Right lung (tissue), 10 donors: Measurements from ENCODE around the gene IL3. TPM values are rescaled to one million over a fixed set of nuclear protein-coding genes. Genes with fewer than 3 reads are reported as not detected.

Experiments used
- DNase-seq, 2 donors: peaks; one replicate each; pipeline ENCODE4 v3.0.0-alpha.2; 2013
- long read RNA-seq, 8 donors: transcript quantifications; one replicate each; lab custom pipeline, GENCODE V29; 2026
- polyA plus RNA-seq, 5 donors: library from polyadenylated mRNA; unstranded; fragments of 120-200 nt; gene quantifications; one replicate each; pipeline versions ENCODE4 v1.2.1 to v1.2.3, GENCODE V29; 2013; ENCODE audit warnings: inconsistent platforms in 1 of 5, low replicate concordance in 1 of 5; ENCODE audit not compliant: insufficient read length in 5 of 5, insufficient read depth in 1 of 5

Gene IL3, protein sequence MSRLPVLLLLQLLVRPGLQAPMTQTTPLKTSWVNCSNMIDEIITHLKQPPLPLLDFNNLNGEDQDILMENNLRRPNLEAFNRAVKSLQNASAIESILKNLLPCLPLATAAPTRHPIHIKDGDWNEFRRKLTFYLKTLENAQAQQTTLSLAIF
- not detected for polyA plus RNA-seq
- long read RNA-seq, donor 1 = 0 reads
- long read RNA-seq, donor 2 = 0 reads
- long read RNA-seq, donor 3 = 0 reads
- long read RNA-seq, donor 4 = 0 reads
- long read RNA-seq, donor 5 = 0 reads
- long read RNA-seq, donor 6 = 0 reads
- long read RNA-seq, donor 7 = 0 reads
- long read RNA-seq, donor 8 = 0 reads

DNA sequence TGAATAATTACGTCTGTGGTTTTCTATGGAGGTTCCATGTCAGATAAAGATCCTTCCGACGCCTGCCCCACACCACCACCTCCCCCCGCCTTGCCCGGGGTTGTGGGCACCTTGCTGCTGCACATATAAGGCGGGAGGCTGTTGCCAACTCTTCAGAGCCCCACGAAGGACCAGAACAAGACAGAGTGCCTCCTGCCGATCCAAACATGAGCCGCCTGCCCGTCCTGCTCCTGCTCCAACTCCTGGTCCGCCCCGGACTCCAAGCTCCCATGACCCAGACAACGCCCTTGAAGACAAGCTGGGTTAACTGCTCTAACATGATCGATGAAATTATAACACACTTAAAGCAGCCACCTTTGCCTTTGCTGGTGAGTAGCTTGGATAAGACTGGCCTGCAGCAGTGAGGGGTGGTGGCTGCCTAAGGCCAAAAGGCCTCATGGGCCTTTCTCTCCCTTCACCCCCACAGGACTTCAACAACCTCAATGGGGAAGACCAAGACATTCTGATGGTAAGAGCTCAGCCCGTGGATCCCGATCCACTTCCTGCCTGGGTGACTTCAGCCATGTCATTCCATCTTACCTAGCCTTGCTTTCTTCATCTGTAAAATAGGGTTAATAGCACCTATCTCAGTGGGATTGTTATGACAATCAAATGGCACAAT is at the start of gene IL3:
Gene IL3 (plus strand): TSS at position 155 of the 661 bp plus-strand sequence. CDS start 52 bp downstream, at position 207.
- DNase-seq = no peak

DNA sequence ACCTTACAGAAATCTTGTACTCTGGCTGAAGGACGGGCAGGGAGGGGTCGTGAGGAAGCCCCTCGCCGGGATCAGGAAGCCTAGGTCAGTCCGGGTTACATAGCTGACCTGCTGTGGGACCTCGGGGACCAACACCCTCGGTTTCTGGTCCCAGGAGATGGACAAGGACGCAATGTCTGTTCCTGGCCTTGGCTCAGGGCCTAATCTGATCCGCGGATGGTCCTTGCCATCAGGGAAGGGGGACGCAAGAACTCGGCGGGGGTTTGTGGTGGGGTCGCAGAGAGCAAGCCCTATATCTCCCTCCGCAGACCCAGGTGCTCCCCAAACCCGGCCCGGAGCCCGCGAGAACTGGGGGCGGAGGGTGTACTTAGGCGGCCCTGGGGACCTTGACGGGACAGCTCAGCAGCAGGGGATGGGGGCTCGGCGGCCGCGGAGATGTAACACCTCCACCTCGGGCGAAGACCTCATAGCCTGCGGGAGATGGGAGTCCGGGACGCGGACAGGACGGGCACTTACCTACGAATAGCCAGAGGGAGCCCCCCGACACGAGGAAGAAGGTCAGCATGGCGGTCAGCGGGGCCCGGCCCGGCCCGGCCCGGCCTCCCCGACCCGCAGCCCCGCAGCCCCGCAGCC is 49.4 kb upstream of the IL3 start:
- no peak for DNase-seq

DNA sequence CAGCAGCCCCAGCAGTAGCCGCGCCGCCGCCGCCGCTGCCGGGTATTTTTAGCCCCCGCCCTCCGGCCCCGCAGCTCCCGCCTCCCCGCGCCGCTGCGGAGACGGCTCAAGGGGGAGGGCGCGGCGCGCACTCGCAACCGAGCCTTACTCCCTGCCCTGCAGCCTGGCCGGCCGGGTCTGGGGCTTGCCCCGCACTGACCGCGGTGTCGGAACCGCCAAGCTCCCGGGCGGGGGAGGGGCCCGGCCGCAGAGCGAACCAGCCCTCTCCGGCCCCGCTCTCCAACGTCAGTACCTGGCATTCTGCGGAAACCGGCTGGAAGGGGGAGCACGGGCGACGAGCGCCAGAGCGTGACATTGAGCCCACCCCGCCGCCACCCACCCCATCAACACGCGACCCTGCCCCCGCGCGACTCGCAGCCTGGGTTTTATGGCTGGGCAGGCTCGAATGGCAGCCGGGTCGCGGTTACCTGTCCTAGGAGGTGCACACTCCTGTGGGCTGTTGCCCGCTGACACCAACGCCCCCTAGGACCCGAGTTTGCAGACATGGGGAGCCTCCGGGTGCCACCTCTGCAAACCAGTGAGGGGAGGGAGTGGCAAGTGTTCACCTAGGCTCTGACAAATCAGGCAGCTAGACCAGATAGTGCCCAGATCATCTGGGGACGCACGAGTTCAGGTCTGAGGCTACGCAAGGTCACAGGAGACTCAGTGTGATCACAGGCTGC is 48.7 kb upstream of the IL3 start, which contains the start of gene ACSL6:
Gene ACSL6 (minus strand): TSS at position 37 of the 722 bp plus-strand sequence. CDS start 105 bp downstream, outside the sequence.
- no peak for DNase-seq

DNA sequence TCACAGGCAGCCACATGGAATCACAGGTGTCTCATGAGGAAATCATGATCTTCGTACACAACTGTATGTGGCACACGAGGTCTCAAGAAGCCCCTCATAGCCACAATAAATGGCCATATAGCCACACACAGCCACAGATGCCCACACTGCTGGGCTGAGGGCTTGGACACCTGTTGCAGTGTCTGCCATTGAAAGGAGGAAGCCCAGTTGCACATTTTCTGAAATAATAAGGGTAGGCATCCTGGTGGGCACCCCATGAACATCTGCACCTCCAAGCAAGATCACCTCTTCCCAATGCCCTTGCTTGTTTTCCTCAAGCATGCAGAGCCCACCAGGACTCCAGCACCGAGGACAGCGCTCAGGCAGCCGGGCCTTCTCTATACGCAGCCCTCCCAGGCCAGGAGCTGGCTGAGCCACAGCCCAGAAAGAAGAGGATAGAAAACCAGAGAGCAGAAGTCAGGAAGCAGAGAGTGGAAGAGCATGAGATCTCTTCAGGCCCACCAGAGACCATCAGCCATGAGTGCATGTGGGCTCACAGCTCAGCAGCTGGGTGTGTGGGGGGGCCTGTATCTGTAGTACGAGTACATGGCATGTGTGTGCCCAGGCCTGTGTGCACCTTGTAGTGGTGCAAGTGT is 48.0 kb upstream of the IL3 start:
- peak; percentile 49 to 71 for DNase-seq

DNA sequence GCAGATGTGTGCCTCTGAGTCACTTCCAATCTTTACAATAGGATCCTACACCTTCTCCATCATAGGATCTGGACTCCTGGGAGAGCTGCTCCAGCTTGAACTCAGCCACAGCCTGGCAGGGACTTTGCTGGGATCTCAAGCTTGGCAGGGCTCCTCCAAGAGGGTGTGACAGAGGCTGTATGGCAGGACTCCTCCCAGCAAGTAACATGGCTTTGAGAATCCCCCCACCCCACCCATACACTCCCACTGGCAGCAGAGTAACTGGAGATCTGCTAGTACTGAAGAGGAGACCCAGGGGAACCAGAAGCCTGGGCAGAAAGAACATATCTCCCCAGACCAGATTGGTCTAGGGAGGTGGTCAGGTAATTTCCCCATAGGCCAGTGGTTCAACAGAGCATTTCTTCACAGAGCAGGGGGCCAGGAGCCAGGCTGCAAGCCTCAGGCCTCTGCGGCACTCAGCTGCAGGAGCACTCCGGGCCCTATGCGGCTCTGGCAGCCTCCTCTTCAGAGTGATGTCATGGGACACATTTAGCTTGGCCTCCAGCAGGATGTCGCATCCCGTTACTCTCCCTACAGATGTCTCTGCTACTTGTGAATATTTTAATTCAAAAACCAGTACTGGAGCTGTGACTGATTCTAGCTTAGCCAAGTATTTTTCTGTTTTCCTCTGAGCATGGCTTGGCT is 47.3 kb upstream of the IL3 start:
- DNase-seq = no peak

DNA sequence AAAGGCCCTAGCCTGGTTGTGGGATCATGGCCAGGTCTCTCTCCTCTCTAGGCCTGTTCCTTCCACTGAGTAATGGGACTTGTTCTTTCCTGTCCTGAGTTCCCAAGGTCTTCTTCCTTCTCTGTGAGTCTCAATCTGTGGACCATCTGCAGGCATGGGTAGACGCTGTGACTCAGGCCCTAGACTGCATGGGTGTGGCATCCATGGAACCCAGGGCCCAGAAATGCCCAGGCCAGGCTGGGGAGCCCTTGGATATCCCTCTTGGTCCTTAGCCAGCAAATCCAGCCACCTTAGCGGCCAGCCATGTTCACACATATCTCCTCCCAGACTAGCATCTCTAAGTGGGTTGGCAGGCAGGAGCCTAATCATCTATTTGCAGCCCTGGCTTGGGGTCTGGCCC is 46.7 kb upstream of the IL3 start:
- DNase-seq = no peak

DNA sequence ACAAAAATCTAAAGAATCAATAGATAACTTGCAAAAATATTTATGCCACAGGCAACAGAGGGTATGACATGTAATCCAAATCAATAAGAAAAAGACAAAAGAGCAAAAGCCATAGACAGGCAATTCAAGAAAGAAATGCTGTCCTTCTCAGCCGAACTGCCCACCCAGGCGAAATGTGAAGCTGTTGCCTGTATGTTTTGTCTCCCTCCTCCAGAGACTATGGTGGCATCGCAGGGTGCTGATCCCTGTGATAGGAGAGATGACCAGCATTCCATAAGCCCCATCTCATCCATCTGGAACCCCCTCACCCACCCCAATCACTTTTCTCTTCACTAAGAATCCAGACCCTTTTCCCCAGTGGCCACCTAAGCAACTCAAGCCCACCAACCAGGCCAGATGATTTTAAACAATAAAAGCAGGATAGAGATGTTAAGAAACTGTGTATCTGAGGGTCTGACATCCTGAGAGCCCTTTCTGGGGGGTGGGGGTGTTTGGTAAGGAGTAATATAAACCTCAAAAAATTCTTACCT is 43.7 kb upstream of the IL3 start:
- no peak for DNase-seq

DNA sequence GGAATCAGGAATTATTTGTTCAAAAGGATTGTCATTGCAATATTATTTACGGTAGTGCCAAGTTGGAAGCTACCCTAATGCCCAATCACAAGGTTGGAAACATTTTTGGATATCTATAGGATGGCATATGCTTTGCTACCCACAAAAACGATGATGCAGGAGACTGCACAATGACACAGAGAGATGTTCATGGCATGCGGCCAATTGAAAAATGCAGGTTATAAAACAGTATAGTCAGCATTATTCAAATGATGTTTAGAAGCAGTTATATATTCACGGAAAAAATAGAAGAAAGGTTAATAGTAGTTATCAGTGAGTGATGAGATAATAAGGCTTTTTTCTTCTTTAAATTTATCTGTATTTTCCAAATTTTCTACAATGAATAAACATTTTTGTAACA is 43.1 kb upstream of the IL3 start:
- DNase-seq = no peak

DNA sequence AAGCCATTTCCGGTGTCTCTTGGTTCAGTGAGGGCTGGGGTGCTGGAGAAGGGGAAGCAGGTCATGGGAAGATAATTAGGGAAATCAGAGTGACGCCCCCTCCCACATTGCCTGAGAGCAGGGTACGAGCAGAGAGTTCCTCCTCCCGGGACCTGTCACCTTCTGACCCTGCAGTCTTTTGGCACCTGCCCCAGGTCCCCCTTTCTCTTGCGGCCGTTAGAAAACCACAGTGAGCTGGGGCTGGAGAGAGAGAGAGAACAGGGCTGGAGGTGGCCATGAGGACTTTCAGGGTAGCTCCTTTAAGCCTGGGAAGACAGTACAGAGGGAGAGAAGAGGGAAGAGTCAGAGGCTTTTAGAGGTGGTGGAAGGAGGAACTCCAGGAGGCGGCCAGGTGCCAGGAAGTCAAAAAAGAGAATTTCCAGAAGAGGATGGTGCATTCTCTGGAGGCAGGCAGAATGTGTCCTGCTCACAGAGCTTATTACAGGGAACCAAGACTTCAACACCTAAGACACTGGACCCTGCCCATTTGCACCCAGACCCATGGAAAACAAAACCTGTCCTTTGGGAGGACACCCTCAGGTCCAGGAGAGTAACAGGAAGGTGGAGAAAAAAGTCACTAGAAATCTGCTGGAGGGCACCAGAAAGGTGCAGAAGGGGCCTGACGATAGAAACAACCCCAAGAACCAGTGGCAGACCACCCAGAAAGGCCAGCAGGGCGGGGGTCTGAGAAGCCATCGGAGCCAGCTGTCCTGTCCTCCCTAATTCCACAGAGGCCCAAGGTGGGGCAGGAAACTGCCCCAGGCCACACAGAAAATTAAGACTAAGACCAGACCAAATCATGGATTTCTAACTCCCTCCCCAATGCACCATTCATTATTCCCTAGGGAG is 42.5 kb upstream of the IL3 start:
- DNase-seq = no peak

DNA sequence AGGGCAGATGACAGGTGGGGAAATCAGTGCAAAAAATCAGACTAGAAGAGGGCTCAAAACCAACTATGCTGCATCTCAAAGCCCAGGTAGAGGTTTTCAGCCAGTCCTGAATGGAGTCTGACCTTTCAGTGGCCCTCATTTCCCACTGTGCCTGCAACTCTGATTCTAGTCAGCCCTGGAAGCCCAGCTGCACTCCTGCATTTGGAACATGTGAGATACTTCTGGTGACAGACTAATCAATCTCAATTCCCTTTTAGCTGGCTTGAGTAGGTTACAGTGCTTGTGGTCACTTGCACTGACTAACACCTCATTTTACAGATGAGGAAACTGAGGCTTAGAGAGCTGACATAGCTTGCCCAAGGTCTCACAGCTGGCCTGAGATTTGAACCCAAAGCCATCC is 41.1 kb upstream of the IL3 start:
- no peak for DNase-seq

DNA sequence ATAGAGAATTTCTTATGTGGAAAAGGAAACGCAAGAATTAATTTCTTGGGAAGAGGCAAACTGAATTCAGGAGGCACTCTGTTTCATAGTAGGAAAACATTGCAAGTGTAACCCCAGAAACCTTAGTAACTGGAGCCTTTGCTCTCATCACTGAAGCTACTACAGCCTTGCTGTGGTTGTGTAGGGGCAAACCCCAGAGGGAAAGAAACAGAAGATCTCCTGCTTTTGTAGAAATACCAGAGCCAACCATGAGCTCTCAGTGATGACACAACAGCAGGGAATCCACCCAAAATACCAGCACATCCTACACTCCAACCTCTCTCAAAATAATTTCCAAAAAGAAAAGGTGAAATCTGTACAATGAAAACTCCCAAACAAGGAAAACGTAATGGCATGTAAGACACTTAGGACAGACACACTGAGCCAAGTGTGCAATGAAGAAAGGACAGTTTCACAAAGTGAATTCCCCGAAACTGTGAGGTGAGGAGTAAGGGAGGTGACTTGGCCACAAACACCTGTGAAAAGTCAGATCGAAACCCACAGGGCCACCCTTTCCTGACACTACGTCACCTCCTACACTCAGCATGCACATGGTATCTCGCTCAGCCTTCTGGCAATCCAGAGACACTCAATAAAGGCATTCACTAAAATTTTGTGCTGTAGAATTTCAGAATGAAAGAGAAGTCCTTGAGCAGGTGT is 40.4 kb upstream of the IL3 start:
- DNase-seq = no peak

DNA sequence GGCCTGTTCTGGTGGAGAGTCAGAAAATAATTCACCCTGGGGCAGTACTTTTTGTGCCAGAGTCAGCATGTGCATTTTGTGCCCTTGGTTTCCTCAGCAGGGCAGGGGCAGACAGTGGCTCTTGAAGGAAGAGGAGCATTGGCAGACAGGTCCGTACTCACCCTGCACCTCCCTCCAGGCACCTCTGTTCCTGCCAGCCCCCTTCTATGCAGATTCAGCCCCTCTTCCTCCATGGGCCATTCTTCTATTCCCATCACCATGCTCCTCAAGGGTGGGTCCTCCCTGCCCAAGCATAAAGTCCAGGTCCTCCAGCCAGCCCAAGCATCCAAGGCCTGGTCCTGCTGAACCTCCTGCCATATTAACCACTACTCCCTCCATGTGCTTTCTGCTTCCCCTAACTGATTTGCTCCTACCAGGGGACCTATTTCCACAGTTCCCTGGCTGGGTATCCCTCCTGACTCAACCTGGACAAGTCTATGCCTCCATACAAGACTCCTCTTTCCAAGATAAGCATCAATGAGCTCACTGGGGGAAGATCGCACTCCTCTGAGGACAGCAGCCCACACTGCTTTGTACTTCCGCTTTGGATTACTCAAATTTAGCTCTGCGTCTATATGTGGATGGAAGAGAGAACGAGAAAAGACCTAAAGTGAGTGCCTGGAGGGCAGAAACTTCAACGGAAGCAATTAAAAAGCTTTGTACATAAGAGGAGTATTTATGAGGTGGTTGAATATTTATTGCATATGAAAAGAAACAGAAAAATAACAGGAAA is 39.7 kb upstream of the IL3 start:
- no peak for DNase-seq

DNA sequence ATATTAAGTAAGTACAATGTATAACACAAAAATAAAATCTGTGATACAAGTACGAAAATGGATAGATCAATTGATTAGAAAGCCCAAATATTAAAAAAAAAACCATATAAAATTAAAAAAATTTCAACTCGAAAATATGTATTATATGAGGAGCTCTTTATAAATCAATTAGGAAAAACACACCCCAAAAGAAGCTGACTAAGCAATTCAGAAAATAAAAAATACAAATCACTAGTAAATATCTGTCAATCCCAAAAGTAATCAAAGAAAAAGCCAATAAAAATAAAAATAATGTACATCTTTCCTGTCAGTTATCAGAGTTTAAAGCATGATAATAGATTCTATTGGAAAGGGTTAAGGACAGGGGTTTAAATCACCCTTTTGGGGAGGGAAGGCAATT is 38.8 kb upstream of the IL3 start:
- DNase-seq = no peak

DNA sequence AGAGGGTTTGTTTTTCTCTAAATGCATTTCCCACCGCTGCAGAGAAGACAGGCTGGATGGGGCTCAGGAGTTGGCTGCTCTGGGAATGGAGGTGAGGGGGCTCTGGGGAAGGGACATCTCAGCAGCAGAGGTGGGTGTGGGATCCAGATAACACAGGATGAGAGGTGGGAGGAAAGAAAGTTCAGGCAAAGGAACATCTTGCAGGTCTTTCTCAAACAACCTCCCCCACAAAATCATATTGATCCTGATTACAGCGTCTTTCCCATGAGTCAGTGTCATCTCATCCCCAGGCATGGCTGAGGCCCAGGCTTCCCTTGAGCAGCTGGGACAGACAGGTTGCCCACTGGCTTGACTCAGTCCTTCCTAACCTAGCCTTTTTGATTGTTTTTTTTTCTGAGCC is 37.7 kb upstream of the IL3 start:
- no peak for DNase-seq

DNA sequence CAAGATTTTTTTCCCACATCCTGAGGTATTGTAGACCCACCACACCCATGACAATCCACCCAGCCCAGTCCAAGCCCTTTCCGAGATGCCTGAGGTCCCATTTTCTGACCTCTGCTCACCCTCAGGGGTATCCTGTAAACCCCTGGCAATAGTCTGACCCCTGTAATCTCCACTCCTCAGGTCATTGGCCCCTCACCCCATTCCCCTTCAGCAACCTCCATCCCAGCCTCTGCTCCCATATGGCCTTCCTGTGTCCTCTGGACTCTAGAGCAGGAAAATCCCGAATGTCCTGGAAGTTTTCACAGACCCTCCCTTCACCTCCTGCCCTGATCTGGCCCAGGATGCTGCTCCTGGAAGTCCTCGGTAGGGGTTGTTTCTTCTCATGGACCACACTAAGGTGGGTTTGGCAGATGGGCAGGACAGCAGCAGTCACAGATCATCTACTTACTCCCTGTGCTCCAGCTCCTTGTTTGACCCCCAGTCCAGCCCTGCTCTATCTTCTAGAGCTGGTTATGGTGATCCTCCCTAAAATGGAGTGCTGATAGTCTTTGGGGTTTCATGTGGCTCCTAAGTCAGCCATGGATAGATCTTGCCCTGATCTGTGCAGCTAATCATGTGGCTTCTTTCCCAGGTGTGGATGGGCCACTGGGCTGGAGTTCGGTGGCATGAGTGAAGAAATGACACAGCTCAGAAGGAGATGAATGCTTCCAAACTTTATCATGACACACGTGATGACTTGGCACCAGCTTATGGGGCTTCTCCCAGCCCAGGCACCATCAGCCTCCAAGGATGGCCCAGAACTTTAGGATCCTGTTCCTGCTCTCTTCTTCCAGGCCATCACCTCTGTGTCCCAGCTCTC is 37.0 kb upstream of the IL3 start:
- no peak for DNase-seq

DNA sequence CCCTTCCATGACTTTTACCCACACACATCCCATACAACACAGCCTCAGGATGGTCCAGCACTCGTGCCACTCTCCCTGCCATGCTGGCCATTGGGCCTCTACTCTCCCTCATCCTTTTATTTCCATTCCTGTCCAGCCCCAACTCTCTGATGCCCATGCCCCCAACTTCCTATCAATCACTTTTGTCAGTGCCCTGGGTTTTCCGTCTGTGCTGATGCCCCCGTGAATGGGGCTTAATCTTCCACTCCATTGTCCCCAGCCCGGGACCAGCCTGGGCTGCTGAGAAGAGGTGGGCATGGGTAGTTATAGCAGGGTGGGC is 36.4 kb upstream of the IL3 start:
- DNase-seq = no peak

DNA sequence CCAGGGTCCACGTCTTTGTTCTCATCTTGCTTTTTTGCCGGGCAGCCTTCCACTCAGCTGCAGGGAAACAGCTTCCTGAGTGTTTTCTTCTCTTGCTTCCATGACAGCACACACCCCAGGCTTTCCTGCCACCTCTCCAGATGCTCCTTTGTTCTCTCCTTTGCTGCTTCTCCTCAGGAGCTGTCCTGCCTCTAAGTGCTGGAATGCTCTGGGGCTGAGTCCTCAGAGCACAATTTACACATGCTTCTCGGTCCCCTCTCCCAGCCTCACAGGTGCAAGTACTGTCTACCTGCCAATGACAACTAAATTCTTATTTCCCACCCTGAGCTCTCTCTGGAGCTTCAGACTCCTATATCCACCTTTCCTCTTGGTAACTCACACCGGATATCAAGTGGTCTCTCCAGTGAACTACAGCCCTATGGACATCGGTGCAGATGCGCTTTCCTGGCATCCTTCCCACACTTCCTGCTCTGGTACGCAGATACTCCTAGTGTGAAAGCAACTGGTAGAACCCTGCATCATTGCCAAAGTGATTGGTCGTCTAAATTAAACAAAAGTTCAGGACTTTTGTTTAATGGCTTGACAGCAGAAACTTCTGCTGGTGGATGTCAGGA is 35.6 kb upstream of the IL3 start:
- DNase-seq = no peak
